ENCODE measurements around the gene ERFE. TPM values are rescaled to one million over a fixed set of nuclear protein-coding genes. Genes with fewer than 3 reads are reported as not detected.
A peak's percentile ranks its signal among the peaks of the same experiment; 100 is the strongest.

ERFE gene
- total and polyA plus RNA-seq, 9 of the 15 experiments (the other 6 are each of a cell fraction or from before 2014, with no cell fraction given), result 0.55 to 8.2 (median 3.7) TPM

DNA sequence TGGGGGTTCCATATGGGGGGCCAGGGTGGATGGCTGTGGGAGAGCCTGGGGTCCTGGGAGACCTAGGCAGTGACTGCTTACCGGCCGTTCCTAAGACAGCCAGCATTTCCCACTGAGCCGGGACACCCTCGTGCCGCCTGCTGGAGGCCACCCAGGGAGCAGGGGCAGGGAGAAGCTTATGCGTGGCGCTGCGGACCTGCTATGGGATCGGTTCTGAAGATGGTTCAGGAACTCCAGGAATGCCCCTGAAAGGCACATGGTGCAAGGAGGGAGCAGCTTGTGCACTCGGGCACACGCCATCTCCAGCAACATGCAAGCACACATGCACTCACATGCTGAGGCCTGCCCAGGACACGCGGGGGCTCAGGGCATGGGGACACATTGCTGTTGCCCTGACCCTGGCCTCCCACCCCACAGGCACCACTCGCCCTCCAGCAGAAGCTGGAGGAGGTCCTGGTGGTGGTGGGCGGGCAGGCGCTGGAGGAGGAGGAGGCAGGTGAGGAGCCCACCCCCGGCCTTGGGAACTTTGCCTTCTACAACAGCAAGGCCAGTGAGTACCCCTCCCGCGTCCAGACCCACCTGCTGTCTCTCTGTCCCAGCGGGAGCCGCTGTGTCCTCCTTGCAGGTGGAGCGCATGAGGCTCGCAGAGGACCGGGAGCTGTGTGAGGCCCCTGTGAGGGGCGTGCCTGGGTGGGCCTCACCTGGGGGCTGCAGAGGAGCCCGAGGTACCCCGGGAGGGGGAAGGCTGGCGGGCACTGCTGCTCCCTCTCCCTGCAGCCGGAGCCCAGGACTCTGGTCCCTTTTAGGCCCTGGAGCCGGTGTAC is 16.2 kb upstream of the ERFE start:
- Histone ChIP-seq H3K79me2 (ENCODE audit: control insufficient read depth, insufficient read depth, low read length) (no peaks in the 10 kb centered on the region), H3K27ac (ENCODE audit: extremely low read depth, low read depth, low read length) (no peak overlapping the region), H3K9me1 (ENCODE audit: control insufficient read depth, insufficient read depth, low read length) (no peaks in the 10 kb centered on the region), H3K4me1 (replicated peaks in 1 of 2; ENCODE audit: control insufficient read depth in 2 of 2, insufficient read depth in 2 of 2, low read length in 2 of 2) (peaks cover 6 to 62% of the 10 kb centered on the region in 2 experiments; a peak in 4 of 5 replicates), H2AFZ (ENCODE audit: low read depth, low read length) (no peak overlapping the region), H3K4me2 (ENCODE audit: insufficient read depth, low read length) (no peak overlapping the region), H3K9me3 (replicated peaks; ENCODE audit: control insufficient read depth, insufficient read depth, low read depth, low read length) (no peaks in the 10 kb centered on the region), H3K36me3 (ENCODE audit: control insufficient read depth, insufficient read depth, low read length) (no peaks in the 10 kb centered on the region), H3K9ac (ENCODE audit: insufficient read depth in 1 of 2, low read depth in 2 of 2, low read length in 2 of 2) (peak overlapping the region in 1 of 2 experiments; percentile 26; a peak in 1 of 4 replicates), H4K20me1 (replicated peaks; ENCODE audit: control insufficient read depth, insufficient read depth, low read length) (peaks cover 2% of the 10 kb centered on the region; the same call in 1 of the 2 replicates), H3K27me3 (ENCODE audit: control insufficient read depth in 2 of 2, insufficient read depth in 2 of 2, low read length in 2 of 2) (peaks cover 0 to 5% of the 10 kb centered on the region in 2 experiments; a peak in 2 of 5 replicates), H3K4me3 (no peak overlapping the region)
- ChIA-PET CTCF (ENCODE audit: low intra/inter-chr PET ratio) (no interaction called here), POLR2A (no interaction called here)
- in situ Hi-C loops (cut with MboI) (no loop called here), intact Hi-C loops (cut with micrococcal nuclease) (no loop called here)
- no peak for ATAC-seq
- BruUV-seq (replicated peaks), result no TSS peak
- WGBS (ENCODE audit: insufficient coverage, low coverage, missing lambda C conversion rate), result 33% methylated on average over 16 of the region's 30 CpGs
- TF ChIP-seq ZNF780A (CRISPR knock-in tag; IDR thresholded peaks at IDR 0.05) (no peak), MYNN (IDR thresholded peaks at IDR 0.05) (no peak), MYNN (CRISPR knock-in tag; IDR thresholded peaks at IDR 0.05) (no peak), GTF2A2 (tag; IDR thresholded peaks at IDR 0.05) (no peak), FOS (IDR thresholded peaks at IDR 0.05; ENCODE audit: extremely low read depth, insufficient read length) (no peak), PURB (CRISPR knock-in tag; IDR thresholded peaks at IDR 0.05; ENCODE audit: low read depth) (no peak), NR1H2 (CRISPR knock-in tag; IDR thresholded peaks at IDR 0.05) (no peak), BMI1 (IDR thresholded peaks at IDR 0.05; ENCODE audit: low read length) (no peak)
- TF ChIP-seq, protein P1, sequence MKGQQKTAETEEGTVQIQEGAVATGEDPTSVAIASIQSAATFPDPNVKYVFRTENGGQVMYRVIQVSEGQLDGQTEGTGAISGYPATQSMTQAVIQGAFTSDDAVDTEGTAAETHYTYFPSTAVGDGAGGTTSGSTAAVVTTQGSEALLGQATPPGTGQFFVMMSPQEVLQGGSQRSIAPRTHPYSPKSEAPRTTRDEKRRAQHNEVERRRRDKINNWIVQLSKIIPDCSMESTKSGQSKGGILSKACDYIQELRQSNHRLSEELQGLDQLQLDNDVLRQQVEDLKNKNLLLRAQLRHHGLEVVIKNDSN (CRISPR knock-in tag; IDR thresholded peaks at IDR 0.05), result no peak
- DNase-seq (ENCODE audit: extremely low read depth in 1 of 4, low spot score in 3 of 4), result no peak
- FAIRE-seq, result no peak

Data from K562 (cell line).